Activated CD4-positive, alpha-beta T cell treated with anti-CD3 and anti-CD28 coated beads for 1 hour (primary cell): ENCODE measurements around the gene HLA-DOA.

Experiments
- DNase-seq: peaks from one replicate; pipeline ENCODE4 v3.0.0-alpha.2; 2020

HLA-DOA gene

DNA sequence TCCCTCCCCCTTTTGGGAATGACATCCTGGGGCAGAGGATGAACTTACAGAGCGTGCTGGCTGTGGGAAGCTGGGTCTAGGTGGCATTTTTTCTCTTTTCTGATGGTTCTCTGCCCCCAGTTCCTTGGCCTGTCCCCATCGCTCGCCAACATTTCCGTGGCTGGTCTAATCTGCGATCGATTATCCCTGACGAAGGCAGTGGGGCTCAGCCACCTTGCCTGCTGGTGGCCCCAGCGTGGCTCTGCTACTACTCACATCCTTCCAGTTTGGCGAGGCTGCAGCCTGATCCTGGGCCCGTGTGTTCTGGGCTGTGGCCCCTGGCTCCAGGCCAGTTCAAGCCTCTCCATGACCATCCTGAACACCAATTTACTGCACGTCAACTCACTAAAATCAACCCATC lies 6.4 kb upstream of the HLA-DOA start:
- no peak for DNase-seq

GRCh38 chr6:33014841-33015634 lies 5.6 kb upstream of the HLA-DOA start:
- DNase-seq = no peak

- DNase-seq = no peak
Measured at GRCh38 chr6:33013608-33014007, 4.2 kb upstream of the HLA-DOA start.

DNA sequence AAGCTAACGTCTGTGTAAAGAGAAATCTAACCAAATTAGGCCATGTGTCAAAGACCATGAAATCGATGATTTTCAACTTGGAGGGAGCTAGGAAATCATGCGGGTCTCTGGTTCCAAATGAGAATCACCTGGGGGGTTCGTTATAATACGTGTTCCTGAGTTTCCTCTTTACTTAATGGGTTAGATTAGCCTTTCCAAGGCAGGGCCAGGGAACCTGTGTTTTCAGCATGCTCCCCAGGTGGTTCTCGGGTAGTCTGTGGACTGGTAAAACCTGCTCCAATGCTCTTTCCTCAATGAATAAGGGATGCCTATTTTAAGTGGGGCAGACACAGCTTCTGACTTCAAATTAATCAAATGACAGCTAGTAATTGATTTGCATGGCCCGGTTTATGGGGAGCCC lies 965 bp upstream of the HLA-DOA start:
- DNase-seq = no peak

DNA sequence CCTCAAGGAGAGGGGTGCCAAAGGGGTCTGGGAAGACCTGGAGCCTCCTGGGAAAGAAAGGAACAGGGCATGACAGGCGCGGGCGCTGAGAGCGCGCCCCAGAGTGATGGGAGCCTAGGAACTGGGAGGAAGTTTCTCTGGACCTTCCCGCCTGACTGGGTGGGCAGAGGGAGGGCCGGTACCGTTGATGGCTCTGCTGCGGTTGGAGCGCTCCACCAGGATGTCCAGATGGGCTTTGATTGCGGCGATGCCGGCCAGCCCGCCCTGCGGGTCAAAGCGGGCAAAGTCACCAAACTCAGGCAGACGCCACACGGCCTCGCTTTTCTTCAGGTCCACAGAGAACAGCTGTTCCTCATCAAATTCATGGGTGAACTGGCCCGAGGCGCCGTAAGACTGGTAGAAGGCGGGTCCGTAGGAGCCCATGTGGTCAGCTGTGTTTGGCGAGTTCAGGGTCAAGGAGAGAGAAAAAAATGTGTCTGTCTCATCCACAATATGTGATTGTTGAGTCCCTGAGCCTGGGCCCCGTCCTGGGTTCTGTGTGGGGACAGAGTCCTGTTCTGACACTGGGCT lies 1.5 kb downstream of the HLA-DOA start:
- DNase-seq = no peak

GRCh38 chr6:33004940-33005339 lies 4.5 kb downstream of the HLA-DOA start:
- no peak for DNase-seq

GRCh38 chr6:33001685-33002084 lies 7.7 kb downstream of the HLA-DOA start:
- DNase-seq = no peak

- no peak for DNase-seq
Measured at GRCh38 chr6:33000055-33000454, 9.3 kb downstream of the HLA-DOA start.

DNA sequence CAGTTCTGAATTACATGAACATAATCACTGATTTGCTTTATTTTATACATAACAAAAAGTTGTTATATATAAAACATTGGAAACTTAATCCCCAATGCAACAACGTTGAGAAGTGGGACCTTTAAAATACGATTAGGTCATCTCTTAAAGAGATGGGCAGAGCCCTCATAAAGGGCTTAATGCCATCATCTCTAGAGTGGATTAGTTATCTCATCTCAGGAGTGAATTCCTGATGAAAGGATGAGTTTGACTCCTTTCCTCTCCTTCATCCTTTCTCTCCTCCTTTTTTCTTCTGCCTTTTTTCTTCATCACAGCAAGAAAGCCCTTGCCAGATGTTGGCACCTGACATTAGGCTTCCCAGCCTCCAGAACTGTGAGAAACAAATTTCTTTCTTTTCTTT lies 13.9 kb downstream of the HLA-DOA start:
- no peak for DNase-seq

- DNase-seq = no peak
Measured at GRCh38 chr6:32993363-32993973, 15.9 kb downstream of the HLA-DOA start.

DNA sequence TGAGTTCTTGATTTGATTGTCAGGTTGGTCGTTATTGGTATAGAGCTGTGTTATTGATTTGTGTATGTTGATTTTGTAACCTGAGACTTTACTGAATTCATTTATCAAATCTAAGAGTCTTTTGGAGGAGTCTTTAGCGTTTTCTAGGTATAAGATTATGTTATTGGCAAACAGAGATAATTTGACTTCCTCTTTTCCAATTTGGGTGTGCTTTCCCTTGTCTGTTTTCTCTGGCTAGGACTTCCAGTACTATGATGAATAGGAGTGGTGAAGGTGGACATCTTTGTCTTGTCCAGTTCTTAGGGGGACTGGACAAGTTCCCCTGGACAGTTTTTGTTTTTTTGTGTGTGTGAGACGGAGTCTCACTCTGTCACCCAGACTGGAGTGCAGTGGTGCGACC lies 17.4 kb downstream of the HLA-DOA start:
- DNase-seq = no peak

GRCh38 chr6:32989368-32989767 lies 20.0 kb downstream of the HLA-DOA start:
- no peak for DNase-seq

DNA sequence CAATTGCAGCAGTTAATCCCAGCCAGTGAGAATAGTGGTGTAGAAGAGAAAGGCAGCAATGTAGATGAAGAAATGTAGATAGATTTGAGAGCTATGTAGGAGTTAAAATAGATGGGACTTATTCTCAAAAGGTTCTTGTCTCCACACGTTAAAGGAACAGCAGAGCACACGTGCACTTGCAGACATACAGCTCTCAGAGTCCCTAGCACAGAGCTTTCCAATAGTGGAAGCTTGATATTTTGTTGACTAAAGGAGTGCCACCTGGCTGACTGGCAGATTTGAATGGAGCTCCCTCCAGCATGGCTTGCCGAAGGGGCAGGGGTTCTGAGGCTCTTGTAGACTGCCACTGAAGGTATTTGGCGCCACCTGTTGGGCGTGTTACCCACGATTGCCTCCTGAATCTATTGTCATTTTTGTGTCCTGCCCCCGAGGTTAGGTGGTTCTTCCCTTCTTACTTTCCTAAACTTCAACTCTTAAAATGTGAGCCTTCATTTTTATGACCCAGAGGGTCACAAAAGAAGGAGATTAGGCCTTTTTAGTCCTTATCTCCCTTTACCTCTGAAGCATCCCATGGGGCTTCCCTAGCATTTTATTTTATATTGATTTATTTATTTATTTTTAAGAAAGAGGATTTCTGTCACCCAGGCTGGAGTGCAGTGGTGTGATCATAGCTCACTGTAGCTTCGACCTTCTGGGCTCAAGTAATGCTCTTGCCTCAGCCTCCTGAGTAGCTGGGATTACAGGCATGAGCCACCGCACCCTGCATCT lies 24.6 kb downstream of the HLA-DOA start:
- peak; percentile 83 for DNase-seq

- no peak for DNase-seq
Measured at GRCh38 chr6:32983964-32984621, 25.3 kb downstream of the HLA-DOA start.

DNA sequence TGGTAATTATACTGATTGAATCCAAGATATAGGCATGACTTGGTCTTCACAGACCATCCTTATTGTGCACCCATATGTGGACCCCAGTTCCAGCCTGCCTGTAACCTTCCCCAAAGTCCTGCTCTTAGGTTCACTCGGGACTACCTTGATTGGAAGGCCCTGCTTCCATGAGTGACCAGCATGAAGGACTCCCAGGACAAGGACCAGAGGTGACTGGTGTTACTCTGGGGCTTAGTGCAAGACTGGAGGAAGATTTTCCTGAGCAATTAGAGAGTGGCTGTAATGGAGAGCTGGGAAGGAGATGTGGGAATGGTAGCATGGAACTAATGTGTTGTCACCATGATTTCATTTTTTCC lies 25.9 kb downstream of the HLA-DOA start:
- no peak for DNase-seq

DNA sequence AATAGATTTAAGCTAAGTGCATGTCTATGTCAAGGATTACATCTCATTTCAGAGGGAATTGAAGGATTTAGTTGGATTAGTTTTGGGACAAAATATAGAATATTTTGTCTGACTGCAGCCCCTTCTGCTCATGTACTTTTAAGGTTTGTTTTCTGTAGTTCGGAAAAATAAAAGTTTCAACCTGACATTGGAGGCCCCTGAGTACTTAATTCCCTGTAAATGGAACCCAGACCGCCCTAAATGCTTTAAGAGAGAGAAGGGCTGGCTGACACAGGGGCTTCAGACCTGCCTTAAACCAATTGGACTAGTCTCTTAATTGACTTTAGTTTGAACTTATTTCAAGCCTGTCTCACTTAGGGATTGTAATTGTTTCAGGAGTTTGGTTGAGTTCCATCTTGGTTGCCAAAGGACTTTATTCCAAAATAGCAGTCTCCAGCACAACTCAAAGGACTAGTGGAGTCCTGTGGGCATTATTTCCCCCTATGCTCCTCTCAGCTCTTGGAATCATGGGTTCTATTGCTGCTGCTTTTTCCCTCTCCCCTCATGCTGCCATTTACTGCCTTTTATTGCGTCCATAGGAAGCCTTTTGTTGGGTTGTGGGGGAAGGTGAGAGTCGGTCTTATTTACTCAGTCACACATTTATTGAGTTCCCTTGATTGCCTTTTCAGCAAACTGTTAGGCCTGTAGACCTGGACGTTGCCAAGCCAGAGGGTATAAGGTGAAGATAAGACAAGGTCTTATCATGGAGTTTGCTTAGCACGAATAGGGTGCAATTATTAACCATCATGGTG lies 26.5 kb downstream of the HLA-DOA start:
- DNase-seq = no peak

DNA sequence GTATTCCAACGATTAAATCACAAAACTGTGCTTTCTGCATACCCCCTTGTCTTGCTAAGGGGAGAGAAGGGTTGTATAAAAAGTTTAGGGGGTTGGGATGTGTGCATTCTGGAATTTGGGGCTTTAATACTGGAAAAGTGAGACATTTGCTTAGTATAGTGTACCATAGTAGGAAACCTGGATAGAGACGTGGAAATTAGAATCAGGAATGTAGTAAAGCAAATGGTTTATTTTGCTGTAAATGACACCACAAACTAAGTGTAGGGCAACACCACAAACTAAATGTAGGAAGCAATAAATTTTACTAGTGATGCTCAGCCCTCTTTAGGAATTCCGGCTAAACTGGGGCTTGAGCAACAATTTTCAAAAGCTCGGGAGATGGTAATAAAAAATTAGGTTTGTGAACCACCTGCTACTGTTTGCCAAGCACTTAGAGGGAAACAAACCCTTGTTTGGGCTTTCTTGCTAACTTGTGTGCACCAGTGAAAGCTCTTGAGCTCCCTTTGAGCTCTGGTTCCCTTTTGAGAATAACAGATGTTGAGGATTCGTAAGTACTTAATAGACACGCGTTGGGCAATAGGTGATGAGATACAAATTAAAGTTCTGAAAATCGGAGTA lies 27.2 kb downstream of the HLA-DOA start:
- DNase-seq = no peak

DNA sequence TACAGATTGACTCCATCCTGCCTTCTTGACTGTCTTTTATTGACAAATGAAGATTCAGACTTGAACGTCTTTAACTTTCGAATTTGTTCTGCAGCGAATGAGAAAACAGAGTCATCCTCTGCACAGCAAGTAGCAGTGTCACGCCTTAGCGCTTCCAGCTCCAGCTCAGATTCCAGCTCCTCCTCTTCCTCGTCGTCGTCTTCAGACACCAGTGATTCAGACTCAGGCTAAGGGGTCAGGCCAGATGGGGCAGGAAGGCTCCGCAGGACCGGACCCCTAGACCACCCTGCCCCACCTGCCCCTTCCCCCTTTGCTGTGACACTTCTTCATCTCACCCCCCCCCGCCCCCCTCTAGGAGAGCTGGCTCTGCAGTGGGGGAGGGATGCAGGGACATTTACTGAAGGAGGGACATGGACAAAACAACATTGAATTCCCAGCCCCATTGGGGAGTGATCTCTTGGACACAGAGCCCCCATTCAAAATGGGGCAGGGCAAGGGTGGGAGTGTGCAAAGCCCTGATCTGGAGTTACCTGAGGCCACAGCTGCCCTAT lies 28.8 kb downstream of the HLA-DOA start:
- DNase-seq = no peak

GRCh38 chr6:32979720-32980487 lies 29.5 kb downstream of the HLA-DOA start:
- DNase-seq = no peak

DNA sequence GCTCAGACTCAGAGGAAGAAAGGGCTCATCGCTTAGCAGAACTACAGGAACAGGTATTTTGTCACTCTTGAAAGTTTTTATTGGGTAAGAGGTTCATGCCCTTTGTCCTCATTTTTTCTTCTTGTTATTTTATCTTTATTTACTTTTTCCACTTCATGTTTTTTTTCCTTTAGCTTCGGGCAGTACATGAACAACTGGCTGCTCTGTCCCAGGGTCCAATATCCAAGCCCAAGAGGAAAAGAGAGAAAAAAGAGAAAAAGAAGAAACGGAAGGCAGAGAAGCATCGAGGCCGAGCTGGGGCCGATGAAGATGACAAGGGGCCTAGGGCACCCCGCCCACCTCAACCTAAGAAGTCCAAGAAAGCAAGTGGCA lies 31.5 kb downstream of the HLA-DOA start:
- DNase-seq = no peak
